Activated T-cell treated with anti-CD3 and anti-CD28 coated beads, Interleukin-2, amount 50 U/mL, for 1 hour (primary cell): ENCODE results near the gene LRFN2.

Experiments used
- DNase-seq: peaks from one replicate; pipeline ENCODE4 v3.0.0-alpha.2; 2020

LRFN2 gene

DNA sequence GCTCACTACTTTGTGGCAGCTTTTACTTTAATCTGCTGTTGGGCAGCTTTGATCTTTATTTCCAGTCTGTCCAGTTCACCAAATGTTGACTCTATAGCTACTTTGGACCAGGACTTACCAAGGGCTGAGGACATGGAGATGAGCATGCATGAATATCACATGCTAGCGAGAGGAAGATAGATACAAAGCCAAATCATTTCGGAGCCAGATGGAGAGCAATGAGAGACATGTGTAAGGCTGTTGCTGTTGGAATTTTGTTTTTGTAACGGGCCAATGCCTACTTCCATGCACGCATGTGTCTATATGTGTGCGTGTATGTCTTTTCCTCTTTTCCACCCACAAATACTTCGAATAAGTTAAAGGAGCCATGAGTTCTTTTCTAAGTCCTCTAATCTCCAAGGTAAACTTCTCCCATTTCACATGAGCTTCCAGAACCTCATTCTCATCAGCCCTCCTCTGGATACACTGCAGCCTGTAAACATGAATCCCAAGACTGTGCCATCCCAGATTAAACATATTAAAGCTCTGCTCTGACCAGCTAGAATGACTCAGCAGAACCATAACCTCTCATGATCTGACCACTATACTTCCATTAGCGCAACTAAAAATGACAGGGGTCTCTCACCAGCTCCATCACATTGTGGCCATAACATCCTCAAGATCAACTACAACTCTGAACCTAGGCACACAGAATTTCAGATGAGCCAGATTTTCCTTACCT lies 160.7 kb downstream of the LRFN2 start:
- no peak for DNase-seq

DNA sequence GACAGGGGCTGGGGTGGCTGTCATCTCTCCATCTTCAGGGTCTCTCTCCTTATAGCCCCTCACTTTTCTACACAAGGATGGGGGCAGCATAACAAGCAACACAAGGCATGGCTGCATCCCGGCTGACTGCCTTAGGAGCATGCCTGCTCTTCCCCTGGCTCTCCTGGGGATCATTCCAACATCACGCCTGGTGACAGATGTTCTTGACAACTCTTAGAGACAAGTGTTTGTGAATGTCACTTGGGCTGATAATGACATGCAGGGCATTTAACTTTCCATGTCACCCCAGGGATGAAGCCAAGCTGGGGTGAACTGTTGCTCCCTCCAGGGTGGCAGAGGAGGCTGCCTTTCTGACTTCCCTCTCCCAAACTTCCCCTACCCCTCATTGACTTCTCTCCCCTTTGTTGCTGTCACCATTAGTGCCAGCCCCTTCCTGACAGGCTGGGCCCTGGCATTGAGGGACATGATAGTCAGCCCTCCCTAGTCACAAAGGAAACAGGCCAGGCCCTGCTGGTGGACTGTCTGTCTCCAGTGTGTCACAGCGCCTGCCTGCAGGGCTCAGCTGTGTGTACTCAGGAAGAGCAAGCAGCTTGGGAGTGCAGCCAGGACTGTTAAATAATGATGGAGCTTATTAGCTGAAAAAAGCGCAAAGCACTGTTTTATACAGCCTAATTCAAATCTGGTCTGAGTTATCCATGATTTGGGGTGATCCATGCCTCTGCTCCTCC lies 161.8 kb downstream of the LRFN2 start:
- DNase-seq = no peak

DNA sequence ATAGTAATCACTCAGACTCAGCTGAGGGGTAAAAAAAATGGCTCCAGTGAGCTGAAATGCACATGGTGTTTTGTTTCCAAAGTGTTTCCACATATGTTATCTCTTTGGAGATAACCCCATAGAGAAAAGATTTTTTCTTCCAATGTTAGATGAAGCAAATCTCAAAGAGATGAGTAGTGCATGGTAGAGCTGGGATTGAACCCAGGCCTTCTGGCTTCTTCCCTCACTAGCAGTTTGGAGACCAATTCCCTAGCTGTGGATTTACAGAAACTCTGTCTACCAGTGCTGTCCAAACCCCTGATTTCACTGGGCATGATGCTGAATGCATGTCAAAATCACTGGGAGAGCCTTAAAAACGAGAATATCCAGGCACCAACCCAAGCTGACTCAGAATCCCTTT lies 165.1 kb downstream of the LRFN2 start:
- no peak for DNase-seq

DNA sequence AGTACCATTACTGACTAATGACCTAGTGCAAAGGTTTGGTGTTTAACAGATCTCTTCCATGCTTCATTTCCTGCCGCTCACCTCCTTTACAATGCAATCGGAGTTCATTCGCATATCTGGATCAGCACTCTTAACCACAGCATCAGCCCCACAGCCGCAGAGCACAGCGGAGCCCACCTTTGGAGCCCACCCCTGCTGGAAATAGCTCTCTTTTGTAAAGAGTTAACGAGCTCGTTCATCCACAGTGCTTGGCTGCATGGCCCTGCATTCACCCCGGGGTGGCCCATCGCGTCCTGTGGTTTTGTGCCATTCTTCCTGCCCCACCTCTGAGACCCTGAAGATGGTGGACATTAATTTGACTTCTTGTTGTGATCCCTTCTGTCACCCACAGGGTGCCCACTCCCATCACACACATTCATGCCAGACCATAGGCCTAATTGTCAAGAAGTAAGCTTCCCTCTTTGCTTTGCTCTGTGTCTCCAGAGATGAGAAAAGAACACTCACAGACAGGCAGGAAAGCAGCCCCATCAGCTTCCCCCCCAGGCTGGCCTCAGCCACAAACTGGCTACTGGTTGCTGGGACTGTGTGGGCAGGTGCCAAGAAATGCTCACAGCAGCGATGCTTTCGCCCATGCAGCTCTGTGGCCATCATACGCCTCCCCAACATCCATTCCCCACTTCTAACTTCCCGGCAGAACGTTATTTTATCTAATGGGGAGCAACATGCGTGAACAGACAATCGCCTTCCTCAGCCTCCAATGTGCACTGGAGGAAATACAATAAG lies 167.0 kb downstream of the LRFN2 start:
- DNase-seq = no peak

DNA sequence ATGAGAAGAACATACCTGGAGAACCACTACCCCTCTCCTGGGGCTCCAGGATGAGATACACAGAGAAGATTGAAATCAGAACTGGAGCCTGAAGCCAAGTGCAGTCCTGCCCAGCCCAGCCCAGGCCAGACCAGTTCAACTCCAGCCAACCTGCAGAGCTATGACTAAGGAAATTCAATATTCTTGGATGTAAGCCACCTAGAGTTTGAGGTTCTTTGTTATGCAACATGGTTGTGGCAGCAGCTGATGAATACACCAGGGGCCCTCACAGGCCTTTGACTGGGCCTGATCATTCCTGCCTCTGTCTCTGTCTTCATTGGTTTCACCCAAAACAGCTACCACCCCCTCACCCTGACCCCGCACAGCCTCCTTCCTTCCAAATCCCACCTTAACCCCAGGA lies 167.8 kb downstream of the LRFN2 start:
- no peak for DNase-seq

DNA sequence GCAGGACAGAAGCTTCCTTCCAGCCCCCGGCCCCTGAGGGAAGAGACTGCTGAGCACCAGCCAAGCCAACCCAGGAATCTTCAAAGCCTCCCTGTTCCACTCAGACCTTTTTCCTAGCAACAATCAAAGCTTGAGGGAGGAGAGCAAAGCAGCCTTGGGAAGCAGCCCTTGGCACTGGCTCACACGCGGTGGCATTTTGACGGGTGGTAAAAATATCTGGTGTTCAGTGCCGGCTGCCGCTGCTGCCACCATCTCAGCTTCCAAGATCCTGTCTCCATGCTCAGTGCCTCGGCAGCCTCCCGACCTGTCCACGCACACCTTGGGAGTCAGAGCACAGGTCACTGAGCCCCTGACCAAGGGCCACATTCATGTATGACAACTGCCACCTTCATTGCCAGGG lies 170.1 kb downstream of the LRFN2 start:
- no peak for DNase-seq

DNA sequence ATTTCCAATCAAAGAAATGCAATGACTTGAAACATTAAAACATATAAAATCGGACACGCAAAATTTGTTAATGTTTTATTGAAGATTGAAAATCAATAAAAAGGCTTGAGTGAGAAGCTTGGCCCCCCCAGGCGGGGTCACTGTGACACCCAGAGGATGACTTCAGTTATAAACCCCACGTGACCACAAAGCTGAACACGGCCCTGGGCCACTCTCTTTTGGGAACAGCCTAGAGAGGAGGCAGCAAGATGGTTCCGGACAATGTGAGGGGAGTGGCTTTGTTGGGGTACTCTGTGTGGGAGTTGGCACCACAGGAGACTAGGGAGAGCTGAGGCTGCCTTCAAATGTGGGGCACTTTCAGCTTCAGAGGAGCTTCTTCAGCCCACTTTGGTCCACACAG lies 172.5 kb downstream of the LRFN2 start:
- no peak for DNase-seq

DNA sequence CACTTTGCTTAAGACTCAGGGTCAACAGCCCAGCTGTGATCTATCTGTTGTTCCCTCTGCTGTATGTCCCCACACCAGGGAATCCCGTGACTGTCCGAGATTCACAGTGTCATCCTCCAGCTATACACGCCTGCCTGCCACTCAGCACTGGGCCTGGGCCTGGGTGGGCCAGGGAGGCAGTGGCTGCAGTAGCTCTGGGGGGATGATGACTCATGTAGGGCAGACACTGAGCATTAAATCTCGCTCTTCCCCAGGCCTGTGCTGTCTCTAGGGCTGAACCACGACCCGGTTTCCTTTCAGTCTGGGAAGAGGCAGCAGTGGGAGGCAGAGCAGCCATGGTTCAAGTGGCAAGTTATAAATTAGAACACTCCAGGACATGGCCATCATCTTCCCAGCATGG lies 173.9 kb downstream of the LRFN2 start:
- DNase-seq = no peak

DNA sequence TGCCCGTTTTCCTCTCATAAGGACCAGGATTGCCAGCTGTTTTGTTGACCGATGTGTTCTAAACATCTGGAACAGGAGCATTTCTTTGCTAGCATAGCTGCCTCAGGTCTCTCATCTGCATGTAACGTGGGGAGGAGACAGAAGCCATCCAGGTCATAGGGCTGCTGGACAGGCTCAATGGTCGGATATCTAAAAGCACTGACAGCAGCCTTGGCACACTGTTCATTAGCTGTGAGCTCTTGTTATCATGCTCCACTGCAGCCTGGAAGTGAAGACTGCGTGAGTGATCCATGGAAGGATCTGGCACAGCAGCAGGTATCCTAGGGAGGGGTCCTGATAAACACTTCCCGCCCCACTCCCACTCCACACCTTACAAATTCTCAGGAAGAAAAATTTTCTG lies 175.3 kb downstream of the LRFN2 start:
- DNase-seq = no peak

DNA sequence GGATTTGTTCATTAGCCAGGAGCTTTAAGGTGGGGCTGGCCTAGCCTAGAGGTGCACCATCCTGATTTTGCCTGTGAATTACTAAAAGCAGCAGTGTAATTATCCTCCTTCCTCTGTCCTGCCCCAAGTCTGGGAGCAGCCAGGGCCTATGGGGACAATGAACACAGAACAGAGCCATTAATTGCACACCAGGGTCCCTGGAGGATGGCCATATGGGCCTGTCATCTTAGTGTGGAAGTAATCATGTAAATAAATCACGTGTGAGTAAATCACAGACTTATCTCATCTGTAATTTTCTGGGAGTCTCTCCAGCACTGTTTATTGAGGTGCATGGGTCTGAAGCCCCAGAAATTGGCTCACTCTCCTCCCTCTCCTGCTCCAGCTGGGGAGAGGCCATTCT lies 176.3 kb downstream of the LRFN2 start:
- DNase-seq = no peak

DNA sequence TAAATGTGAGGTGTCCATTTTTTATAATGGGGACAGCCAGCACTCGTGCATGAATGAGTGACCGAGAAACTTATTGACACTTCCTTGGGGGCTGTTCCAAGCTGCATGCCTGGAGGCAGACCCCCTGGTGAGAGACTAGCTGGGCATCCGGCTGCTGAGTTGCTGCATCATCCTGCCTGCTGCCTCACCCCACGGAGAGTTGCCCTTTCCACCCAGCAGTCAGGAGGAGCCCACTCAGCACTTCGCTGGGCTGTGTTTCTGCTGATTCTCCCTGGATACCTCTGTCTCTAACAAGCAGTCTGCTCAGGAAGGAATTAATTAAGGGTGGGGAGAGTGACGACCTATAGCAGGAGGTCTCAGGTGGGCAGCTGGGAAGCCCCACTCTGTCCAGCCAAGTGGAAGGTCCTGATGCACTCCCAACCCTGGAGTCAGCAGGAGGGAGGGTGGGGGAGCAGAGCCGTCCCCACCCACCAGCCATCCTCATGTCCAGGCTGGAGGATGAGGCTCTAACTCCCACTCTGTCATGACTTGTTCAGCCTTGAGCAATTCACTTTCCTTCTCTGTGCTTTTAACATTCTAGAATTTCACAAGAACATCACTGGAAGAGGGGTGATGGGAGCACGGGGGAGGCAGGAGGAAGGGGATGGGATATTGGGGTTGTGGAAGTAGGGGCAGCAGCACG lies 177.3 kb downstream of the LRFN2 start:
- no peak for DNase-seq

DNA sequence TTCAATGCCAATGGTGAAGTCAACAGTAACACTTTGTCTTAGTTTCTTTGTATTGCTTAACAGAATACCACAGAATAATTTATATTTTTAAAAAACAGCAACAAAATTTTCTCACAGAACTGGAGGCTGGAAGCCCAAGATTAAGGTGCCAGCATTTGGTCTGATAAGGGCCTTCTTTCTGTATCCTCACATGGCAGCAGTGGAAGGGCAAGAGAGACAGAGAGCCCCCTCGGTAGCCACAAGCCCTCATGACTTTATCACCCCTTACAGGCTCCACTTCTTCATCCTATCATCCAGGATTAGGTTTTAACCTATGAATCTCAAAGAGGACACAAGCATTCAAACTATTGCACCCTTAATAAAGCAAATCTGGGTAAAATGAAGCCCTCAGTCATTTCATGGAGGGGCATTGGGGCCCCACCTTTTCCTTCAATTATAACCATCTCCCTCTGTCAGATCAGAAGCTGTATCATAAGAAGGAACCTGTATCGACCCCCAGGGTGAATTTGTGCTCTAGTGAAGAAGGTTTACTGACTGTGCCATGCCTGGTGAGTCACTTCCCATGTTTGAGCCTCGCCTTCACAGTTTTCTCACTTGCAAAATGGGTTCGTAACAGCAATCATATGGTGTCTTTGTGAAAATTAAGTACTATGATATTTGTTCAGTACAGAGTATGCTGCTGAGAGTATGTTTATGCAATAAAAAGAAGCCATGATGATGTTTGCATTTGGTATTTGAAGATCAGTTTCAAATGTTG lies 178.2 kb downstream of the LRFN2 start:
- no peak for DNase-seq

DNA sequence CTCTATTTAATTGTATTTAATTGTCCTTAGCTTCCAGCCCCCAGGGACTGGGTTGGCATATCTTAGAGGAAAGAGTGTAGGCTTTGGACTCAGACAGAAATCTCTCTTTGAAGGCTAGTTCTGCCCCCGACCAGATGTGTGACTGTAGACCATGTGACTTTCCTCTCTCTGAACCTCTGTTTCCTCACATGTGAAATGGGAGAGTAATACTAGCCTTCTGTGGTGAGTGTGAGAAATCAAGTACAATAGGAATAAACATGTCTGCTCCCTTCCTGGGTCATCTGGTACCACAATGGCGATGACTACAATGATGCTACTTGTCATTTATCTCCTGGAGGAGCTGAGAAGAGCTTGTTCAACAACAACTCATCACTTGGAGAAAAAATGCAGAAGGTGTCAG lies 179.9 kb downstream of the LRFN2 start:
- no peak for DNase-seq

DNA sequence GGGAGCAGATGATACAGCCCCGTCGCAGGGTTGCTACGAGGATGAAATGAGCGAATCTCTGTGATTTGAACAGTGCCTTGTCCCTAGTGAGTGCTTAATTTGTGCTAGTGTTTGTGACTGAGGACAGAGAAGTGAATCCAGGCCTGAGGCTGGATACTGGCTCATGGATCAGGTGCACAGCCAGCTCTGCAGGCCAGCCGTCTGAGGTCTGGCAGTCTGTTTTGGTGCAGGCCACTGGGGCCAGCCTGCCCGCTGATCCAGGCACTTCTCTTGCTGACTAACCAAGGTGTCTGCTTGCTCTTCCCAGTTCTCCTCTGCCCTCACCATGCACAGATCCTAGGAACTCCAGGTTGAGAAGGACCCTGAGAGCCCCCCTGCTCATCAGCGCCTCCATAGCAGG lies 181.0 kb downstream of the LRFN2 start:
- DNase-seq = no peak

DNA sequence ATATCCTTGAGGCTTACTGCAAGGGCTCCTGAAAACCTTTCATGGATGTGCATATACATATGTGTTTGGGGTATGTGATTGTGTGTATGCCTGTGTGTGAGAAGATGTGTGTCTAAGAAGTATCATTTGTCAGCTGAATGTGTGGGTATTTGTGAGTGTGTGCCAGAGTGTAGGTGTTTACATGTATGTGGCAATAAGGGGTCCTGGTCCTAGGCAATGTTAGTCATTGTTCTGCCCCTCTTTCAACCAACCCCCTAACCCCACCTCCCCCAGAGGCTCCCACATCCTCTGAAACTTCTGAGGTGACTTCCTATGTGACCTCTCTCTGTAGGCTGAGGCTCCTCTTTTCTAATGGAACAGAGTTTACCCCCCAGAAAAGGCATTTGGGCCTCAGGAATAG lies 186.4 kb downstream of the LRFN2 start:
- no peak for DNase-seq

DNA sequence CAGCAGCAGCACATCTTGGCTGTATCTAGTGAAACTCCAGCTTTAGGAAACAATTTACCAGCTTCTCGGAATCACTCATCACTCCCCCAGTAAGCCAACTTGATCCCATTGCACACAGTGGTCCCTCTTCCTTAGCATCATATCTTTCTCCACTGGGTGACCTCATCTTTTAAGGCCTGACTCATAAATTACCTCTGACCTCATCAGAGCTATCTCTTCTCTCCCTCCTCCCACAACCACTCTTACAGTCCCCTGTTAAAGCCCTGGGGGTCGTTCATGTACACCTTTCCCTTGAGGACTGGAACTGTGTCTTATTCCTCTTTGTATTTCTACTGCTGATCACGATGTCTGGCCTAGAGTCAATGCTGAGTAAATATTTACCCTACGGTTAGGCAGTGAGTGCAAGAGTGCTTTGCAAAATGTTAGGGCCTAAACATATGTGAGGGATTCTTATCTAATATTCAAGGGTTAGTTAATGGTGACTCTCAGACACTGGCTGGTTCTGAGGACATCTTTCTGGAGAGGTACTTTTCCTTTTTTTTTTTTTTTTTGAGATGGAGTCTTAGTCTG lies 187.2 kb downstream of the LRFN2 start:
- DNase-seq = no peak

DNA sequence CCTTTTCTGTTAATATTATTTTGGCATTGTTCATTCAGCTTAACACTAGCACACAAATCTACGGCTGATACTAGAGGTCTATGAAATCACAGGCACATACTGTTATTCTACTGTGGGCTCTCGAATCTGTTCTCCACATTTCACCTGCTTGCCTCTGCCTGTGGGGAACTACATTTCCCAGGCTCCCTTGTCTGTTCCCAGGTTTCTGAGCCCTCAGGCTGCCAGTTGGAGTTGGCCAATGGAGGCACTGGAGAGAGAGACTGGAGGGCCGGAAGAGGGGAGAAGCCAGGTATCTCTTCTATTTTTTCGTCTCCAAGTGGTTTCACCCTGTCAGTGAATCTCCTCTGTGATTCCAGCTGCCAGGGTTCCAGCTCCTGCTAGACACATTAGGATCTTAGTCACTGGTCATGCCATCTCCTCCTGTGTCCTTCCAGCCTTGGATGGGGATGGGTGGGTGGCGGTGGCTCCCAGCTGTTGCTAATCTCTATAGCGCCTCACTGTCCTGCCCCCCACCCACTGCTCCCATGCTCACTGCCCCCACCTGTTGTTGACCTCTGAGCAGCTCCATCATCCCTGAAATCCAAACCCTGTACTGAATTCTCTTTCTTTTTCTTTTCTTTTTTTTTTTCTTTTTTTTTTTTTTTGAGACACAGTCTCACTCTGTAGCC lies 188.2 kb downstream of the LRFN2 start:
- DNase-seq = no peak

DNA sequence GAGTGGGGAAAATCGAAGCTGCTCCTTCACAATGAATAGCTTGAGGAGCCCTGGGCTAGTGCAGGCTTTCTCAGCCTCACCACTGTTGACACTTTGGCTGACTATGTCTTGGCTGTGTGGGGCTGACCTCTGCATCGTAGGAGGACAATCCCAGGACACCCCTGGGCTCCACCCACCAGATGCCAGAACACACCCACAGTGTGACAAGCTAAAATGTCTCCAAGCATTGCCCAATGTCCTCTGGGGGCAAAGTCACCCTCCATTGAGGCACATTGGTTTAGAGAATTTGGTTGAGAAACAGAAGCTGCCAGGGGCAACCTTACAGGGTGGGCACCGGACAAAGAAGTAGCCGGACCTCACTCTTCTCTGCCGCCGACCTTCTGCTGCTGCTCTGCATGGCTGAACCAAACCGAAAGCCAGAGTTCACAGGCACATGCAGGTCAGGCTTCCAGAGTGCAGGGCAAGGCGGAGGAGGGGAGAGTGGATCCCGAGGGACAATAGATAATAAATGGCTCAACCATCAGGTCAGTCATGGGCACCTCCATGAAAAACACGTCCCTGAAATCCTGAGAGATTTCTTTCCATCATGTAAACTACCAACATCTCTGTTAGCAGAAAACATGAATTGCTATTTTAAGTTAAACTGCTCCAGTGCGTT lies 189.0 kb downstream of the LRFN2 start:
- DNase-seq = no peak

DNA sequence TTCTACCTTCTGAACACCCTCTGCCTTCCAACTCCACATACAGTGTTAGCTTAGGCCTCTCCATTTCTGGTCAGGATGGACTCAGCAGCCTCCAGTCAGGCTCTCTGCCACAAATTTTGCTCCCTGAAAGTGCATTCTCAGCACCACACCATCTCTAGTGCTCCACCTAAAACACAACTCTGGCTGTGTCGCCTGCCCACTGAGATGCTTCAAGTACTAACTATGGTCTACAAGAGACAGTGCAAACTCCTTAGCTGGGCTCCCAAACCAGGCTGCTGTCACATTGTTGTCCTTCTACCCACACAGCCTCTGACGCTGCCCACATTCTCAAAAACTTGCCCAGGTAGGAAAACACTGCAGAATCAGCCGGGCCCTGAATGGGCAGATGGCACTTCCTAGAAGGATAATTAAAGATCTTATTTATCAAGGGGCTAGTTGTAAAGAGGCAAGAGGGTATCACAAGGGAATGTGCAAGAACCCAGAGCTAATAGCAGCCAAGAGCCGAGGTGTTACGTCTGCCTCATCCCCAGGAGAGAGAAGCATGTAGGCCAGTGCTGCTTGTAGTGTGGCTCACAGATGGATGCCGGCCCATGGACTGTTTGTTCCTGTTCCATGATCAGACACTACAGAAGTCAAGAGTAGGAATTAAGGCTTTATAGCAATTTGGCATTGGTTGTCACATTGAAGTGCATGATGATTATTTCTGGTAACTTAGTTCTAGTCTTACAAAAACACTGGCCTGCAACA lies 189.7 kb downstream of the LRFN2 start:
- no peak for DNase-seq

DNA sequence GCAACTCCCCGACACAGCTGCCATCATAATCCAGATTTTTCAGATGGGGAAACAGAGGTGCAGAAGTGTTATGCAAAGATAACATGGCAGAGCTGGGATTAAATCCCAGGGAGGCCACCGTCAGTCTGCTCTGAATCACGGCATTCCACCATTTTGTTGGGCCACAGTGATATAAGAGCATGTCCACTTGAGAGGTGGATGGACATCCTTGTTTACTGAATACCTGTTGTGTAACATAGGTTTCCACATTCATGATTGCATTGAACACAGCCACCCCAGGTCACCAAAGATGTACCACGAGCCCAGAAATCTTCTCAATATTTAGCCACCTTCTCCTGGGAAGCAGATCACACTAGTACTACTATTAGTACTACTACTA lies 191.5 kb downstream of the LRFN2 start:
- no peak for DNase-seq
